T-helper 1 cell (primary cell): ENCODE measurements around the gene RADIL.

Experiments used
- DNase-seq, 5 donors: peaks; one replicate each; pipeline ENCODE4 v3.0.0-alpha.2; 2012 to 2020

The RADIL gene

GRCh38 chr7:4791101-4791737, 92.3 kb downstream of the RADIL start:
- DNase-seq = no peak

DNA sequence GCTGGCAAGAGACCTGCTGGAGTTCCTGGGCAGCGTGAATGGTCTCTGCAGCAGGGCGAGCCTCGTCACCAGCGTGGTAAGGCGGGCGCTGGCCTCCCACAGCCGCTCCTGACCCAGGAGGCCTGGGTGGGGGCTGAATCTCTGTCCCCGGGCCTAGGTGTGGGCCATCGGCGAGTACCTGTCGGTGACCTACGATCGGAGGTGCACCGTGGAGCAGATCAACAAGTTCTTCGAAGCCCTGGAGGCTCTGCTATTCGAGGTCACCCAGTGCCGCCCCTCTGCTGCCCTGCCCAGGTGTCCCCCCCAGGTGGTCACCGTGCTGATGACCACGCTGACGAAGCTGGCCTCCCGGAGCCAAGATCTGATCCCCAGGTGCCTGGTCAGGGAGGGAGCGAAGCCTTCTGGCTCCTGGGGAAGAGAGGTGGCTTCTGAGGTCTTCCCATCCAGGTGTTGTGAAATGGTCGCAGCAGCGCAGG, 93.0 kb downstream of the RADIL start:
- no peak for DNase-seq

GRCh38 chr7:4790078-4790465, 93.4 kb downstream of the RADIL start:
- no peak for DNase-seq

DNA sequence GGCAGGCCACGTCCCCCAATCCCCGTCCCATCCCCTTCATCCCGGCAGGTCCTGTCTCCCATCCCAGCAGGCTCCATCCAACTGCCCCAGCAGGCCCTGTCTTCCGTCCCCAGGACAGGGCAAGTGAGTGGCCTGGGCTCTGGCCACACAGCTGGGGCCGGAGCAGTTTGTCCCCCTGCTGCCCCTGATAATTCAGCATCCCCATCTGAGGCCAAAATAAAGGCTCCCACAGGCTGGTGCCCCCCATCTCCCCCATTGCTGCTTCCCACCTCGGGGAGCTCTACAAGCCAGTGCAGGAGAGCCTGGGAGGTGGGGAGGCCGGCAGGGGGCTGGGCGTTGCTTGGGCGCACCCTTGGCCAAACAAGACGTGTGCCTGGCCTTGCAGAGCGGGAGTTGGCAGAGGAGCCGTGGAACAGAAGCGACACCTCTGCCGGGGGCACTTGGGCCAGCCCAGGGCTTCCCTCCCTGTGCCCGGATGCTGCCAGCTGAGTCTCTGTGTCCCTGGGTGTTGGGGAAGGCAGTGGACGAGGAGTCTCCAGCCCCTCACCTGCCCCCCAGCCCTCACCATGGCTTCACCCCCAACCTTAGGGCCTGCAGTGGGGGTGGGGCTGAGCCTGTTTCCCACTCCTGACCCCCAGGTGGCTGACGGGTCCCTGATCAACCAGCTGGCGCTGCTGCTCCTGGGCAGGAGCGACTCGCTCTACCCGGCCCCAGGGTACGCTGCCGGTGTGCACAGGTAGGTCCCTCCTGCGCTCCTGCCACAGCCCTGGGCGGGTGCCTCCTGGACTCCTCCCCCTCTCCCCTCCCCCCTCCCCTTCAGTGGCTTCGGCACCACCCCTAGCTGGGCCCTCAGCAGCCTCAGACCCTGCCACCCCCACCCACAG, 94.1 kb downstream of the RADIL start:
- DNase-seq = no peak

- no peak for DNase-seq
Observed at GRCh38 chr7:4788627-4789189, 94.8 kb downstream of the RADIL start.

GRCh38 chr7:4787947-4788626, 95.4 kb downstream of the RADIL start:
- no peak for DNase-seq

GRCh38 chr7:4787541-4787940, 96.0 kb downstream of the RADIL start:
- no peak for DNase-seq

DNA sequence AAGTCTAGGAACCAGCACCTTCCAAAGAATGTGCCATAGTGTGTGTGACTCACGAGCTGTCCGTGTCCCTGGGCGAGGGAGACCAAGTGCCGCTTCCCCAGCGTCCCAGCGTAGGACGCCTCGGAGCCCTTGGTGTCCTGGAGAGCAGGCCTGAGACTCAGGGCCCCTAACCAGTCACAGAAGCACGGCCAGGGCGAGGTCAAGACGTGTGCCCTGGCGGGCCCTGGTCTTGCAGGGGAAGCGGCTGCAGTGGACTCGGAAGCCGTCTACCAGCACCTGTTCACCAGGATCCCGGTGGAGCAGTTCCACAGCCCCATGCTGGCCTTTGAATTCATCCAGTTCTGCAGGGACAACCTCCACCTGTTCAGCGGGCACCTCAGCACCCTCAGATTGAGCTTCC, 97.5 kb downstream of the RADIL start:
- no peak for DNase-seq

- no peak for DNase-seq
Observed at GRCh38 chr7:4785371-4785770, 98.1 kb downstream of the RADIL start.

- DNase-seq = no peak
Observed at GRCh38 chr7:4784799-4785198, 98.7 kb downstream of the RADIL start.

DNA sequence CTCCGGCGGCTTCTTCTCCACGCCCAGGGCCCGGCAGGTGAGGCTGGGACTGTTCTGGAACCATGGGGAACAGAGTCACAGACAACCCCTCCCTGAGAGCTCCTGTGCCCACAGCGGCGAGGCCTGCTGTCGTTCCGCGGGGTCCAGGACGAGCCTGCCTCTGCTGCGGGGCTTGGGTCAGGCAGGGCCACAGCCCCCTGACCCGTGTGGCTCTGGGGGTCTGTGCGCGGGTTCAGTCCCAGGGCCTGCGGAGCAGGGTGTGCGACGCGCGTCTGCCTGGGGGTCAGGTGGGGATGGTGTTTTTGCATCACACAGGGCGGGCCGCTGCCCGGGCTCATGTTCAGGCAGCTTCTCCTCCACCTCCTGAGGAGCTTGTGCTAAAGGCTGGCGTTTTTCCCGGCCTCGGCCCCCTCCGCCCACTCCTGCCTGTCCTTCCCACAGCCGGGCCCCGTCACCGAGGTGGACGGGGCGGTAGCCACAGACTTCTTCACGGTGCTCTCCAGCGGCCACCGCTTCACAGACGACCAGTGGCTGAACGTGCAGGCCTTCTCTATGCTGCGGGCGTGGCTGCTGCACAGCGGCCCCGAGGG, 99.7 kb downstream of the RADIL start:
- DNase-seq = no peak

DNA sequence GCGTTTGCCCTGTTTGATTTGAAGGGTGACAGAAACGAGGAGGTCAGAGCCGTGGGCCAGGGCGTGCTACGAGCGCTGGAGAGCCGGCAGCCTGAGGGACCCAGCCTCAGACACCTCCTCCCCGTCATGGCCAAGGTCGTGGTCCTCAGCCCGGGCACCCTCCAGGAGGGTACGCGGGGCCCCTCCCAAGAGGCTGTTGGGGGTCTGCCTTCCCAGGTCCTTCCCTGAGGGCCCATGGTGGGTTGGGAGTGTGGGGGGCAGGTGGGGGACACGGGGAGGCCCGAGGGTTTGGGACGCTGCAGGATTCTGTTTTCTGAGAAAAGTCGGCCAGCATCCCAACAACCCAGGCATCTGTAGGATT, 100.2 kb downstream of the RADIL start:
- no peak for DNase-seq

- no peak for DNase-seq
Observed at GRCh38 chr7:4782333-4783291, 100.9 kb downstream of the RADIL start.

DNA sequence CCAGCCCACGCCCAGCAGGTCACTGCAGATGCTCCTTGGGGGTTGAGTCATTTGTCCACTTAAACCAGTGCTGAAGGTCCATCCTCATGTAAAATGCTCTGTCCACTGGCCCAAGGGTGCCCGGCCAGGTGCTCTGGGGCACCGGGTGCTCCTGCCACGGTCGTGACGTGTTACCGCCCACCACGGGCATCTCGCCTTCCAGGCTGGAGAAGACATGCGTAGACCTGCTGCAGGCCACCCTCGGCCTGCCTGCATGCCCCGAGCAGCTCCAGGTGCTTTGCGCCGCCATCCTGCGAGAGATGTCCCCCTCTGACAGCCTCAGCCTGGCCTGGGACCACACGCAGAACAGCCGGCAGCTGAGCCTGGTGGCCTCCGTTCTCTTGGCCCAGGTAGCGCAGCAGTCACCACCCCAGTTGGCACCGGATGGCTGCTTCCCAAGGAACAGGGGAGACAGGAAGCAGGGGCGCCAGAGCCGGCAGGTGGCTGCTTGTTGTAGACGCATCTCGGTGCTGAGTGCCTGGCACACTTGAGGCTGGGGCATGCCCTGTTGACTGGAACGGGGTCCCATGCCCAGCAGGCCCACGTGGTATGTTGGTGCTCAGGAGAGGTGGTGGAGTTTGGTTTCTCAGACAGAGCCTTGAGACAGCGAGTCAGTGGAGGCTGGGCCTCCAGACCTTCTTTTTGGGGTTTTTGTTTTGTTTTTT, 102.0 kb downstream of the RADIL start:
- no peak for DNase-seq

- no peak for DNase-seq
Observed at GRCh38 chr7:4779118-4779517, 104.4 kb downstream of the RADIL start.

GRCh38 chr7:4775848-4776623, 107.5 kb downstream of the RADIL start:
- peak in 3 of 5 donors; percentile 43 to 61 (median 44) for DNase-seq

DNA sequence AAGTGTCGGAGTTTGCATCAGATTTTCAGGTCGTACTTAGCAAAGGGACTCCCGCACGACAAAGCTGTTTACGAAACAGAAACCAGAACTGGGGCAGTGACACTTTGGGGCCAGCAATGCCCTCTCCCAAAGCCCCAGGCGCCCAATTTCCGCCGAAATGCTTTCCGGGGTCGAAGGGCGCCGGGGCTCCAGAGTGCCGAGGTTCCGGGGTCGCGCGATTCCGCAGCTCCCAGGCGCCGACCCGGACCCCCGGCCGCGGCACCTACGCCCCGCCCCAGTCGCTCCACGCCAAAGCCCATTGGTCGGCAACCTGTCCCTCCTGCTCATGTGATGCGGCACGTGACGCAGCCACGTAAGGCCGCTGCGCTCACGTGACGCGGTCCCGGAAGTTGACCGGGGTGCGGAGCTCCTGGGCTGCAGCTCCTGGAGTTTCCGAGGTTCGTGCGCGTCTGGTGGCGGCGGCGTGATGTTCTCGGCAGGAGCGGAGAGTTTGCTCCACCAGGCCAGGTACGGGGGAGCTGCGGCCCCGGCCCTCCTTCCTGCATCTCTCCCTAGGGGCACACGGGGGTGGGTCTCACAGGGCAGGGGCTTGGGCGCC, 108.2 kb downstream of the RADIL start, which contains the start of gene AP5Z1:
TSS of gene AP5Z1 (plus strand) at position 374 of the 598 bp plus-strand sequence. CDS start at position 467, 93 bp downstream.
- DNase-seq = peak; percentile 92 to 98 (median 95)

DNA sequence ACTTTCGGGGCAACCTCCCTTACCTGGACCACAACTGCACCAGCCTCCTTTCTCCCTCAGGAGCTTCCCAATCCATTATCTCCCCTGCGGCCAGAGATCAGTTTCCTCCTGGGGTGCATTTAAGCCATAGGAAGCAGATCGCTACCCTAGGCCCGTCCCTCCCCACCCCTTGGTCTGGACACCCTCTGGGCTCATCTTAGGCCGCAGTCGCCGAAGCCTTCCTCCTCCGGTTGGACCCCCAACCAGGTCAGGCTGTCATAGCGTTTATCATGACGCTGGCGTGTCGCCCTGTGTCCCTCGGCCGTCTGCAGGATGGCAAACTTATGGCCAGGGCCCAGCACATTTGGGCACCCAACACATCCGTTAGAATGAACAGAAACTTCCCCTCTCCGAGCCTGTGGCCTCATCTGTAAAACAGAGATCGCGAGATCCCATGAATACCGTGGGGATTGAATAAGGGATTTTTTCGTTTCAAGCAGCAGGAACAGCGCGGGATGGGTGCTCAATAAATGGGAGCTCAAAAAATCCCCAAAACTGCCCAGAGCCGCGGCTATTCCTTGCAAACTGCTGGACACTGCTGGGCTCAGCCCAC, 108.8 kb downstream of the RADIL start:
- DNase-seq = no peak

GRCh38 chr7:4774007-4774406, 109.5 kb downstream of the RADIL start:
- no peak for DNase-seq
